Naive thymus-derived CD8-positive, alpha-beta T cell (primary cell): ENCODE measurements around the gene RBMS3. TPM values are rescaled to one million over a fixed set of nuclear protein-coding genes. Genes with fewer than 3 reads are reported as not detected.

Experiments
- ATAC-seq, 2 donors: fragments of 150-1000 bp; cut with Tn5 transposase in 1 of 2; sonication (Bioruptor Pico), chemical (Tn5 transposase) in 1 of 2; 1 replicate in 1 of 2; 2 replicates in 1 of 2; pipeline ENCODE4 v1.10.0; 2021; ENCODE audit warnings: mild to moderate bottlenecking in 2 of 2, moderate library complexity in 2 of 2
- POLR2A ChIA-PET: fragments of 350-600 bp; sonication (Branson Sonifier 250); formaldehyde crosslinking; loops from one replicate; lab custom pipeline; 2021; ENCODE audit warnings: antibody characterized with exemption; lab: Charles Lee
- DNase-seq, 10 donors: peaks; one replicate each; pipeline versions ENCODE4 v3.0.0 to v3.0.0-alpha.2; 2020 to 2022
- H3K27ac Mint-ChIP-seq, 10 donors: one replicate each; pipeline ENCODE4 v1.8.0; 2020 to 2022; ENCODE audit warnings: mild to moderate bottlenecking in 10 of 10, mixed read lengths in 10 of 10, moderate library complexity in 4 of 10, inconsistent platforms in 1 of 10
- H3K27me3 Mint-ChIP-seq, 5 donors: one replicate each; pipeline ENCODE4 v1.8.0; 2021 to 2022; ENCODE audit warnings: mixed read lengths in 5 of 5
- H3K36me3 Mint-ChIP-seq, 3 donors: one replicate each; pipeline ENCODE4 v1.8.0; 2020 to 2022; ENCODE audit warnings: mixed read lengths in 3 of 3, mild to moderate bottlenecking in 2 of 3, inconsistent platforms in 1 of 3
- H3K4me1 Mint-ChIP-seq, 4 donors: one replicate each; pipeline ENCODE4 v1.8.0; 2021 to 2022; ENCODE audit warnings: mixed read lengths in 4 of 4
- H3K4me3 Mint-ChIP-seq, 10 donors: one replicate each; pipeline ENCODE4 v1.8.0; 2020 to 2022; ENCODE audit warnings: mild to moderate bottlenecking in 10 of 10, mixed read lengths in 10 of 10, moderate library complexity in 6 of 10, inconsistent platforms in 1 of 10
- H3K9me3 Mint-ChIP-seq, 9 donors: one replicate each; pipeline ENCODE4 v1.8.0; 2020 to 2022; ENCODE audit warnings: mixed read lengths in 9 of 9, mild to moderate bottlenecking in 3 of 9, inconsistent platforms in 1 of 9, moderate library complexity in 1 of 9
- polyA plus RNA-seq, 3 donors: library from polyadenylated mRNA; unstranded; fragments of 300-500 nt; fragmentation: Illumina TruSeq; gene quantifications; one replicate each; pipeline ENCODE4 v1.2.3, GENCODE V29; 2021
- total RNA-seq, 8 experiments: library from RNA in 2 of 8; stranded (reverse) in 2 of 8; gene quantifications; one replicate each; pipeline ENCODE4 v1.2.3 and lab custom pipeline; 2021 to 2026

Gene RBMS3
- total and polyA plus RNA-seq, 5 experiments from 2014 or later: not detected

DNA sequence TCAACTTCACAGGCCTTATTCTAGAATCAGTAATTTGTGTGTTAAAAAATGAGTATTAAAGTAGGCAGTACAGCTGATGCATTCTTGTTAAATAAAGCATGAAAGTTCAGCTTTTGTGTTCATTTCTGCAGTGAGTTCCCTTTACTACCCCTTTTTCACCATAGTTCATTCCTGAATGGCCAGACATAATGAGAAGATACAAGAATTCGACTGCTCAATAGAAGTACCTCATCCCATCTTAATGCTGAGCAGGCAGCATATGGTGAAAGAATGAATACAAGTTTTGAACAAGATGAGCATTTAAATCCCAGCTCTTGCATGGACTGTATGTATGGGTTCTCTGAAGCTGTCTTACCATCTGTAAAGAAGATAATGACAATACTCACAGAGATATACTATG, 677.9 kb downstream of the RBMS3 start:
- Mint-ChIP-seq H3K27me3 (peaks cover 2 to 23% (median 8%) of the 10 kb centered on the region in 5 donors), H3K4me1 (no peaks in the 10 kb centered on the region), H3K4me3 (no peak overlapping the region), H3K36me3 (no peaks in the 10 kb centered on the region), H3K9me3 (peaks cover 0 to 2% (median 0%) of the 10 kb centered on the region in 9 donors), H3K27ac (no peak overlapping the region)
- ATAC-seq: no peak
- POLR2A ChIA-PET: no interaction called here
- DNase-seq: no peak

DNA sequence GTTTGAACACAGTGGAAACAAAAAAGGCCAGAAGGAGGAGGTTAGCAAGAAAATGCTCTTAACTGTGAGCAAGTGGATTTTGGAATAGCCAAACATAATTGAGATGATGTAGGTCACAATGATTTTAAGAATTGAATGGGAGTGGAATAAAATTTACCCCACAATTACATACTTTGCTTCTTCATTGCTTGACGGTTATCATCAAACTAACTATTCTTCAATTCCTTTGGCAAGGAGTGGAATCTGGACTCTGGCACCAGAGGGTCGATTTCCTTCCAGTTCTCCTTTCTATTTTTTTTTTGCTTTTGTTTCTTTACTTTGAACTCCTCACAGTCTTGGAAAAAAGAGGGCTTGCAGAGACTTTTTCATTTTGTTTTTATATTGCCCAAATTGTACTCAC, 691.0 kb downstream of the RBMS3 start:
- Mint-ChIP-seq H3K4me3 (no peak overlapping the region), H3K27ac (no peak overlapping the region), H3K9me3 (peaks cover 0 to 5% (median 0%) of the 10 kb centered on the region in 9 donors), H3K27me3 (peaks cover 7 to 41% (median 23%) of the 10 kb centered on the region in 5 donors), H3K4me1 (no peaks in the 10 kb centered on the region), H3K36me3 (no peaks in the 10 kb centered on the region)
- POLR2A ChIA-PET: no interaction called here
- DNase-seq (no peak), ATAC-seq (no peak)

DNA sequence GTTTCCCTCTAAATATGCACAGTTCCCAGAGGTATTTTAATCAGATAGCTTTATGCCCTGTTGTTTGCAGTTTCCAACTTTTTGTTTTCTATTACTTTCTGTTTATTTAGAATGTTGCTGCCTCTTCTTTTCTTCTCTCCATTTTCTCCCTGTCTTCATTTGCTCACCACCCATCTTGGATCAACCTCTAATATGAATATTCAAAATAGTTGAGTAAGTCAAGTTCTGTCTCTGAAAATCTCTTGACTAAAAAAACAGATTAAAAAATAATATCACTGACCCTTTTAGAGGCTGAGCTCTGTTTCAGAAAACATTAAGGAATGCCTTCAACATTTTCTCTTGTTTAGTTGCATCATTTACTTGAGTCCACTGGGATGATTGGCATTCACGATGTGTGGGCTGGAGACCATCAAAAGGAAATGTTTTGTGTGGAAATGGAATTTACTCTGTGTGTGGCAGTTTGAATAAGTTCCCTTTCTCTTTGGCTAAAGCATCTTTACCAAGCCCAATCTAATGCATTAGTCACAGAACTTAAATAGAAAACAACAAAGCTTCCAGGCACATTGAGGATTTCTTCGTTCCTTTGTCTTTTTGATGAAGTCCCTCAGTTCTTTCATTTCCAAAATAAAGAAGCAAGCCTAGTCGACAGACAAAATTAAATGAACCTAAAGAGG, 691.6 kb downstream of the RBMS3 start:
- Mint-ChIP-seq H3K27me3 (peaks cover 6 to 43% (median 23%) of the 10 kb centered on the region in 5 donors), H3K9me3 (peaks cover 0 to 7% (median 0%) of the 10 kb centered on the region in 9 donors), H3K4me1 (no peaks in the 10 kb centered on the region), H3K4me3 (no peak overlapping the region), H3K36me3 (no peaks in the 10 kb centered on the region), H3K27ac (no peak overlapping the region)
- DNase-seq (no peak), ATAC-seq (no peak)
- POLR2A ChIA-PET: no interaction called here

DNA sequence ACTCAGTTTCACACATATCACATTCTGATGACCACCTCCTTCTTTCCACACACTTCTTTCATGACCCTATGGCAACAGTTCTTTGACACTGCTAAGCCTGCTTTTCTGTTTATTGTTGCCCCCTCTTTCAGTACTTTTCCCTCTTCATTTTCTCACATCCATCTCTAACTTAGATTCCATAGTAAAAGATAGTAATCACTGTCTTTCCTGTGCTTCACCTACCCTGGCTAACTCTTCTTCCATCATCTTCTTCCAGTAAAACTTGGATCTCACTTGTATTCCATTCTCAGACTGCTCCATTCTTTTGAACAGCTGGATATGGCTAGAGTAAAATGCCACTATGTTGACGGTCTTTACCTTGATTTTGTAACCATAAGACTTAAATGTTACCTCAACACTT, 692.9 kb downstream of the RBMS3 start:
- H3K4me3 Mint-ChIP-seq: no peak overlapping the region
- no peaks in the 10 kb centered on the region for H3K4me1 Mint-ChIP-seq
- H3K9me3 Mint-ChIP-seq: peaks cover 0 to 3% (median 0%) of the 10 kb centered on the region in 9 donors
- ATAC-seq (no peak), DNase-seq (no peak)
- H3K27ac Mint-ChIP-seq: no peak overlapping the region
- POLR2A ChIA-PET: no interaction called here
- peaks cover 1 to 34% (median 20%) of the 10 kb centered on the region in 5 donors for H3K27me3 Mint-ChIP-seq
- no peaks in the 10 kb centered on the region for H3K36me3 Mint-ChIP-seq

DNA sequence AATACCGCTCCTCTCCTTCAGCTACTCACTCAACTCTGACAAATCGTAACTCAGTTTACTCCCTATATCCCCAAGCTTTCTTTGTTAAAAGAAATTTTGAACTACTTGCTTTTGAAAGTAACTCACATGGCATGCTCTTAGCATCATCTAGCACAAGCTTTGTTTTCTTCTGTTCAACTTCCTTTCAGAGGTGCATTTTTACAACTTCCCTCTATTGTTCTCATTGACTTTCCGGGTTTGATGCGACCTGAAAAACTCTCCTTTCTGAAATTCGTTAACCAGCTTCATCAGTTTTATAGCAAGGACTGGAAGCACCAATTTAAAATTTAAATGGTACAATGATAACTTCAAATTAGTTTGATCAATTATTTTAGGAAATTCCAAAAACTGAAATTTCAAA, 696.0 kb downstream of the RBMS3 start:
- no peak for ATAC-seq
- Mint-ChIP-seq H3K4me3 (no peak overlapping the region), H3K4me1 (no peaks in the 10 kb centered on the region), H3K27me3 (peaks cover 6 to 28% (median 23%) of the 10 kb centered on the region in 5 donors), H3K27ac (no peak overlapping the region), H3K36me3 (peaks cover 0 to 5% (median 0%) of the 10 kb centered on the region in 3 donors), H3K9me3 (peaks cover 0 to 10% (median 4%) of the 10 kb centered on the region in 9 donors)
- POLR2A ChIA-PET: no interaction called here
- no peak for DNase-seq

DNA sequence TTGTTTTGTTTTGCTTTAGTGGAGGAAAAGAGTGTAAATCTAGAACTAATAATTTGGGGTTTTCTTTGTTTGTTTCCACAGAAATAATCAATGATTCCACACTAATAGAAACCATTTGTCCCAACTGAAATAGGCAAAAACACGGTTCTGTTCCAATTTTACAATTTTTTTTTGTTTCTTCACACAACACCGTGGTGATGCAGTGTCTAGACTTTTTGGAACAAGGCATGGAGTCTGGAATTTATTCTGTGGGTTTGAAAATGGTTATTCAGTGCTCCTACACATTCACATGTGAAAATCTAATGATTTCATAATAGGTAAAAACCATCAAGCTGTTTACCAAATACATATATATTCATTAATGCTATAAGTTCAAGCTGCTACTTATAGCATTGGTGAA, 696.5 kb downstream of the RBMS3 start:
- Mint-ChIP-seq H3K36me3 (peaks cover 0 to 7% (median 0%) of the 10 kb centered on the region in 3 donors), H3K9me3 (peaks cover 0 to 15% (median 9%) of the 10 kb centered on the region in 9 donors), H3K27ac (no peak overlapping the region), H3K4me1 (no peaks in the 10 kb centered on the region), H3K4me3 (no peak overlapping the region), H3K27me3 (peaks cover 8 to 31% (median 21%) of the 10 kb centered on the region in 5 donors)
- POLR2A ChIA-PET: no interaction called here
- no peak for ATAC-seq
- DNase-seq: no peak

DNA sequence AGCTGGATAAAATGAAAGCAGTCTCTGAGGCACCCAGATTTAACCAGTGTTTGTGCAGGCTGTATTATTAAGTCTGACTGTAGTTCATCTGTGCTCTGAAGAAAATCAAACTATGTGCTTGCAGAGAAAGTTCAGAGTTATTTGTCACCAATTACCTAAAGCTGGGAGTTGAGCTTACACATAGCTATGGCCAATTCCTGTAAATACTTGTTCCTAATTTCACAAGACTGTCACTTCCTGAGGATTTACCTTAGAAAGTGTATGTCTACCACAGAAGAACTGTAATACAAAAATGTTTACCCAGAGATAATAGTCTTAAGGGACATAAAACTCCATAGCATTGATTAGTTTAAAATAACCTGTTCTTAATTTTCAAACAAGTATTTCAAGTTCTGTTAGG, 697.2 kb downstream of the RBMS3 start:
- DNase-seq (no peak), ATAC-seq (no peak)
- peaks cover 0 to 13% (median 0%) of the 10 kb centered on the region in 3 donors for H3K36me3 Mint-ChIP-seq
- H3K27ac Mint-ChIP-seq: no peak overlapping the region
- no peaks in the 10 kb centered on the region for H3K4me1 Mint-ChIP-seq
- H3K9me3 Mint-ChIP-seq: peaks cover 0 to 22% (median 15%) of the 10 kb centered on the region in 9 donors
- peaks cover 10 to 38% (median 24%) of the 10 kb centered on the region in 5 donors for H3K27me3 Mint-ChIP-seq
- POLR2A ChIA-PET: no interaction called here
- no peak overlapping the region for H3K4me3 Mint-ChIP-seq

DNA sequence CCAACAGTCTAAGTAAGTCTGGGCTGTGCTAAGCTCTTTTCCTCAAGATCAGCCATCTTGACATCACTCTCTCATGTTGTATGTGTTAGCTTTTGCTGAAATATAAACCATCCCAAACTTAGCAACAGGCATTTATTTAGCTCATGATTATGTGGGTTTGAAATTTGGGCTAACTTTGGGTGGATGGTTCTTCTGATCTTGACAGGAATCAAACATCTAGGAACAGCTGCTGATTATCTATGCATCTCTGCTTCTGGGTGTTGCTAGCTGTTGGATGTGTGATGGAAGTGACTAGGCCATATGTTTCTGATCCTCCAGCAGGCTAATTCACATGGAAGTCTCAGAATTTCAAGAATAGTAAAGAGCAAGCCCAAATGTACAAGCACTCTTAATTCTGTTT, 710.3 kb downstream of the RBMS3 start:
- Mint-ChIP-seq H3K27me3 (peaks cover 0 to 35% (median 17%) of the 10 kb centered on the region in 5 donors), H3K27ac (no peak overlapping the region), H3K36me3 (peaks cover 0 to 4% (median 0%) of the 10 kb centered on the region in 3 donors), H3K9me3 (peaks cover 0 to 10% (median 2%) of the 10 kb centered on the region in 9 donors), H3K4me3 (no peak overlapping the region), H3K4me1 (no peaks in the 10 kb centered on the region)
- POLR2A ChIA-PET: no interaction called here
- DNase-seq (no peak), ATAC-seq (no peak)

DNA sequence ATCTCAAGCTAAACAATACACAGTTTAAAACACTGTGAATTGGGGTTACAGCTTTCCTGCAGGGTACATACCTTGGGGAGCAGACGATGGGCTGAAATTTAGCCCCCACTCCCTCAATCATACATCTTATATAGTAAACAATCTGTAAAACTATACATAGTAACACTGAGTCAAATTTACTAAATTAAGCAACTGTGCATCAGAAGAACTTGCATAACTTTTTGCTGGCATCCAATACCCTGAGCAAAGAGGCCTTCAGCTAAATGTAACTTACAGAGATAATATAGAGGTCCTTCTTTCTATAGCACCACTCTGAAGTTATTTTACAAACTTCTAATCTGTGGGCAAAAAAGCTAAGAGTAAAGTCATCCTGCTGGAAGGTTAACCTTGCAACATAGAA, 721.9 kb downstream of the RBMS3 start:
- POLR2A ChIA-PET: no interaction called here
- ATAC-seq (no peak), DNase-seq (no peak)
- H3K27me3 Mint-ChIP-seq: no peaks in the 10 kb centered on the region
- no peak overlapping the region for H3K4me3 Mint-ChIP-seq
- H3K36me3 Mint-ChIP-seq: peaks cover 0 to 6% (median 2%) of the 10 kb centered on the region in 3 donors
- H3K4me1 Mint-ChIP-seq: no peaks in the 10 kb centered on the region
- H3K27ac Mint-ChIP-seq: no peak overlapping the region
- H3K9me3 Mint-ChIP-seq: peaks cover 0 to 7% (median 0%) of the 10 kb centered on the region in 9 donors

DNA sequence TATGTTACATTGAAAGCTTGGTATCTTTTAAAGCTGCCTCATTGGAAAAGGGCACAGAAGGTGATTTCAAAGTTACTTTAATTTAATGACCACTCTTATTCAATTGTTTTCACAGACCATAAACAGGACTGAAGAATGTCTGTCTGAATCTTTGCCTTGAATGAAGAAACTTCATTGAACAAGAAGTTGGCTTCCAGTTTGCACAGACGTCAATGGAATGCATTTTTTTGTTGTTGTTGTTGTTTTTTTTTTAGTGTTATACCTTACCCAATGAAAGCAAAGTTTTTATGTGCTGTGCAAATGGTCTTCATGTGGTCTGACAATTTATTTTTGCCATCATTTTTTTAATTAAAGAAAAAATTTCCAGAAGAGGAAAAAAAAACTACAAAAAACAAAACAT, 722.9 kb downstream of the RBMS3 start:
- Mint-ChIP-seq H3K36me3 (peaks cover 0 to 6% (median 0%) of the 10 kb centered on the region in 3 donors), H3K4me3 (no peak overlapping the region), H3K4me1 (no peaks in the 10 kb centered on the region), H3K9me3 (peaks cover 0 to 4% (median 0%) of the 10 kb centered on the region in 9 donors), H3K27me3 (no peaks in the 10 kb centered on the region), H3K27ac (no peak overlapping the region)
- POLR2A ChIA-PET: no interaction called here
- no peak for DNase-seq
- ATAC-seq: no peak

DNA sequence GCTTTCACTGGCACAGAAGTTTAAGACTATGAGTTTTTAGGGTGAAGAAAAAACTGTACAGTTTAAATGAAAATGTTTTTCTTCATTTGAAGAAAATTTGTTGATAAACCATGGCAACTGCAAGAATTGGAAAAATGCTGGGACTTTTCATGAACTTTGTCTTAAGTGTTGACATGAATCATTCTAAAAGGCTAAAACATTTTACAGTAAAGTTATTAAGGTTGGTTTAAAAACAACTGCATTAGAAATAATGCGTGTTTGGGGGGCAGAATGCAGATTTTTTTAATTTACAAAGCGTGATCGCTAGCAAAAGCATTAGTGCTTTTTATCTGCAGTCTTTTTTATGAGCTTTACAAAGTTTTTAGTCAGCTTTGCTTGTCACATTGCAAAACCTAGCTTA, 723.6 kb downstream of the RBMS3 start:
- H3K4me1 Mint-ChIP-seq: no peaks in the 10 kb centered on the region
- no peak overlapping the region for H3K4me3 Mint-ChIP-seq
- no peak for DNase-seq
- H3K9me3 Mint-ChIP-seq: peaks cover 0 to 4% (median 0%) of the 10 kb centered on the region in 9 donors
- POLR2A ChIA-PET: no interaction called here
- ATAC-seq: no peak
- no peak overlapping the region for H3K27ac Mint-ChIP-seq
- no peaks in the 10 kb centered on the region for H3K27me3 Mint-ChIP-seq
- H3K36me3 Mint-ChIP-seq: peaks cover 0 to 3% (median 0%) of the 10 kb centered on the region in 3 donors

DNA sequence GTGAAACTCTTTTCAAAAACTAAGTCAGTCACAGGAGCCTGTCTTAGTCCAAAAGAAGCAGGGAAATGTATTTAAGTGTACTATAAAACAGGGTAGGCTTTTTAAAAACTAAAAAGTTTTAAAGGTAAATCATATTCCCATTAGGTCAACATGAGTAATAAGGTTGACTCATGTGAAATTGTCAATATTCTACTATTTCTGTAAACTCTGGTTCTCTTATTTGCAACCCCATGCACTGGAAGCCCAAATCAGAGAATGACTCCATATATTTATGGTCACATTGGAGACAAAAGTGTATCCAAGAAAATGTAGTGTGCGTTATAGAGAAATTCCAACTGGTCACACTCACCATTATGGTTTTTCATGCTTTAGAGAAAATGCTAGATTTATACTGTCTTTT, 725.2 kb downstream of the RBMS3 start:
- H3K4me3 Mint-ChIP-seq: no peak overlapping the region
- H3K27me3 Mint-ChIP-seq: no peaks in the 10 kb centered on the region
- no peak overlapping the region for H3K27ac Mint-ChIP-seq
- ATAC-seq (no peak), DNase-seq (no peak)
- H3K4me1 Mint-ChIP-seq: no peaks in the 10 kb centered on the region
- no peaks in the 10 kb centered on the region for H3K9me3 Mint-ChIP-seq
- H3K36me3 Mint-ChIP-seq: no peaks in the 10 kb centered on the region
- POLR2A ChIA-PET: no interaction called here

DNA sequence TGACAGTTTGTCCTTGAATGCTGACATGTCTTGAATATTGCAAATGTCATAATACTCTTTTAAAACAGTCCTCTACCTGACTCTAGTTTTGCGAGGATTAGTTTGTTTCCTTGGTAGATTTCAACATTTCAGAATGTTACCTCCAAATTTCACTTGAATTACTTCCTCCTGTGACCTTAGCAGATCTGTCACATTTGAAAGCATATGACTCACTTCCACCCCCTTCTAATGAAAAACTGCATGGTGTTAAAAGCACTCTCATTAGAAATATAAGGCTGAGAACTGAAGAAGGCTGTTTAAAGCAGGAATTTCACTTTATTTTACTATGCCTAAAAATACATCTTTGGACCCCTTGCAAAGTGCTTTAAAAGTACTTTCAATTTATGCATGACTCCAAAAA, 726.8 kb downstream of the RBMS3 start:
- Mint-ChIP-seq H3K27ac (no peak overlapping the region), H3K27me3 (peaks cover 0 to 3% (median 0%) of the 10 kb centered on the region in 5 donors), H3K4me1 (no peaks in the 10 kb centered on the region), H3K4me3 (no peak overlapping the region), H3K36me3 (peaks cover 0 to 2% (median 0%) of the 10 kb centered on the region in 3 donors), H3K9me3 (no peaks in the 10 kb centered on the region)
- no peak for DNase-seq
- no peak for ATAC-seq
- POLR2A ChIA-PET: no interaction called here
